GM23338 (cell line): ENCODE data around the gene LCE7A. TPM values are rescaled to one million over a fixed set of nuclear protein-coding genes. Genes with fewer than 3 reads are reported as not detected.

Experiments used
- CREB1 ChIP-seq: fragments of 250-450 bp; sonication (Bioruptor Pico); IDR thresholded peaks from 2 replicates; pipeline ENCODE4 v1.5.0; 2020; ENCODE audit warnings: low read depth, mild to moderate bottlenecking, moderate library complexity
- EZH2 ChIP-seq: fragments of 200-600 bp; sonication (generic); IDR thresholded peaks from one replicate; pipeline ENCODE4 v1.8.0; 2017; ENCODE audit warnings: antibody characterized with exemption, mild to moderate bottlenecking, low read depth; ENCODE audit not compliant: unreplicated experiment
- EZH2phosphoT487 ChIP-seq: fragments of 200-600 bp; sonication (generic); IDR thresholded peaks from one replicate; pipeline ENCODE4 v1.8.1; 2018; ENCODE audit warnings: antibody characterized with exemption; ENCODE audit not compliant: unreplicated experiment
- JUNB ChIP-seq: IDR thresholded peaks from one replicate; pipeline ENCODE4 v1.6.1; 2016; ENCODE audit warnings: antibody characterized with exemption; ENCODE audit not compliant: unreplicated experiment
- NANOG ChIP-seq: IDR thresholded peaks from 2 replicates; pipeline ENCODE4 v1.6.1; 2016; ENCODE audit warnings: antibody characterized with exemption, borderline replicate concordance
- POLR2AphosphoS5 ChIP-seq: IDR thresholded peaks from 2 replicates; pipeline ENCODE4 v1.6.1; 2016; ENCODE audit warnings: antibody characterized with exemption, low read depth
- STAT1 ChIP-seq: IDR thresholded peaks from one replicate; pipeline ENCODE4 v1.6.1; 2016; ENCODE audit warnings: antibody characterized with exemption; ENCODE audit not compliant: unreplicated experiment
- ZNF114 ChIP-seq: fragments of 250-450 bp; sonication (Bioruptor Pico); IDR thresholded peaks from 2 replicates; pipeline ENCODE4 v1.5.0; 2020; ENCODE audit warnings: mild to moderate bottlenecking, moderate library complexity
- ZNF331 ChIP-seq: fragments of 250-450 bp; sonication (Bioruptor Pico); IDR thresholded peaks from 2 replicates; pipeline ENCODE4 v1.5.0; 2020; ENCODE audit warnings: low read depth, mild to moderate bottlenecking, moderate library complexity
- polyA plus RNA-seq: library from polyadenylated mRNA; unstranded; fragments of >200 nt; fragmentation: Nextera tagmentation; extraction: Ambion mirVana; gene quantifications from 2 replicates; pipeline ENCODE4 v1.2.1, GENCODE V29; 2016
- total RNA-seq: library from RNA; depleted of rRNA; stranded (reverse); fragments of >200 nt; shearing (Covaris generic); gene quantifications from 2 replicates; pipeline ENCODE4 v1.2.3, GENCODE V29; 2014
- TF ChIP-seq, protein P1 (sequence below): fragments of 250-450 bp; sonication (Bioruptor Pico); IDR thresholded peaks from 2 replicates; pipeline ENCODE4 v1.5.0; 2020; ENCODE audit warnings: mild to moderate bottlenecking, moderate library complexity
- TF ChIP-seq, protein P2 (sequence below): IDR thresholded peaks from 2 replicates; pipeline ENCODE4 v1.6.1; 2016; ENCODE audit warnings: antibody characterized with exemption

LCE7A gene
- total and polyA plus RNA-seq, 2 experiments from 2014 or later, result not detected

DNA sequence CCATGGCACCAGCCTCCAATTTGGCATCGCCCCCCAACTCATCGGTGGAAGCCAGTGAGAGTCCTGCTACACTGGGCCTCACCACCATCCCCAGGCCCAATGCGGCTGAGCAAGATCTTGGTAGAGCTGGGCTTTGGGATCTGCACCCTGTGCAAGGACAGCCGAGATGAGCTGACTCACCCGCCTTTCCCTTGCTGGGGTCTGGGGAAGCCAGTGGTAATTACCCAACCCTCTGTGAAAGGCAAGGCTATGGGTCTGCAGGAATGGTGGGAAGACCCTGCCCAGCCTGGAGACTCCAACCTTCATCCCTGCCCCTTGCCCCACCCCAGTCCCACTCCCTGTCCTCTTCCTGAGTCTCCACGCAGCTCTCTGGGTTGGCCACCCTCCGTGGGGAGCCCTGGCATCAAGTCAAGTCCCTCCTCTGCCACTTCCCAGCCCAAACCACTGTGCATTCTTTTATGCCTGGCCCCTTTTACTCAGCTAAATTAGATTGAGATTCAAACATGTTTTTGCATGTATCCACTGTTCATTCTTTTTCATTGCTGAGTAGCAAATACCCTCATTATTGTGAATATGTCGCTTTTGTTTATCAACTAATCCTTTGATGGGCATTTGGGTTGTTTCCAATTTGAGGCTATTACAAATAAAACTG lies 27.1 kb downstream of the LCE7A start (continued):
- TF ChIP-seq, protein P1, sequence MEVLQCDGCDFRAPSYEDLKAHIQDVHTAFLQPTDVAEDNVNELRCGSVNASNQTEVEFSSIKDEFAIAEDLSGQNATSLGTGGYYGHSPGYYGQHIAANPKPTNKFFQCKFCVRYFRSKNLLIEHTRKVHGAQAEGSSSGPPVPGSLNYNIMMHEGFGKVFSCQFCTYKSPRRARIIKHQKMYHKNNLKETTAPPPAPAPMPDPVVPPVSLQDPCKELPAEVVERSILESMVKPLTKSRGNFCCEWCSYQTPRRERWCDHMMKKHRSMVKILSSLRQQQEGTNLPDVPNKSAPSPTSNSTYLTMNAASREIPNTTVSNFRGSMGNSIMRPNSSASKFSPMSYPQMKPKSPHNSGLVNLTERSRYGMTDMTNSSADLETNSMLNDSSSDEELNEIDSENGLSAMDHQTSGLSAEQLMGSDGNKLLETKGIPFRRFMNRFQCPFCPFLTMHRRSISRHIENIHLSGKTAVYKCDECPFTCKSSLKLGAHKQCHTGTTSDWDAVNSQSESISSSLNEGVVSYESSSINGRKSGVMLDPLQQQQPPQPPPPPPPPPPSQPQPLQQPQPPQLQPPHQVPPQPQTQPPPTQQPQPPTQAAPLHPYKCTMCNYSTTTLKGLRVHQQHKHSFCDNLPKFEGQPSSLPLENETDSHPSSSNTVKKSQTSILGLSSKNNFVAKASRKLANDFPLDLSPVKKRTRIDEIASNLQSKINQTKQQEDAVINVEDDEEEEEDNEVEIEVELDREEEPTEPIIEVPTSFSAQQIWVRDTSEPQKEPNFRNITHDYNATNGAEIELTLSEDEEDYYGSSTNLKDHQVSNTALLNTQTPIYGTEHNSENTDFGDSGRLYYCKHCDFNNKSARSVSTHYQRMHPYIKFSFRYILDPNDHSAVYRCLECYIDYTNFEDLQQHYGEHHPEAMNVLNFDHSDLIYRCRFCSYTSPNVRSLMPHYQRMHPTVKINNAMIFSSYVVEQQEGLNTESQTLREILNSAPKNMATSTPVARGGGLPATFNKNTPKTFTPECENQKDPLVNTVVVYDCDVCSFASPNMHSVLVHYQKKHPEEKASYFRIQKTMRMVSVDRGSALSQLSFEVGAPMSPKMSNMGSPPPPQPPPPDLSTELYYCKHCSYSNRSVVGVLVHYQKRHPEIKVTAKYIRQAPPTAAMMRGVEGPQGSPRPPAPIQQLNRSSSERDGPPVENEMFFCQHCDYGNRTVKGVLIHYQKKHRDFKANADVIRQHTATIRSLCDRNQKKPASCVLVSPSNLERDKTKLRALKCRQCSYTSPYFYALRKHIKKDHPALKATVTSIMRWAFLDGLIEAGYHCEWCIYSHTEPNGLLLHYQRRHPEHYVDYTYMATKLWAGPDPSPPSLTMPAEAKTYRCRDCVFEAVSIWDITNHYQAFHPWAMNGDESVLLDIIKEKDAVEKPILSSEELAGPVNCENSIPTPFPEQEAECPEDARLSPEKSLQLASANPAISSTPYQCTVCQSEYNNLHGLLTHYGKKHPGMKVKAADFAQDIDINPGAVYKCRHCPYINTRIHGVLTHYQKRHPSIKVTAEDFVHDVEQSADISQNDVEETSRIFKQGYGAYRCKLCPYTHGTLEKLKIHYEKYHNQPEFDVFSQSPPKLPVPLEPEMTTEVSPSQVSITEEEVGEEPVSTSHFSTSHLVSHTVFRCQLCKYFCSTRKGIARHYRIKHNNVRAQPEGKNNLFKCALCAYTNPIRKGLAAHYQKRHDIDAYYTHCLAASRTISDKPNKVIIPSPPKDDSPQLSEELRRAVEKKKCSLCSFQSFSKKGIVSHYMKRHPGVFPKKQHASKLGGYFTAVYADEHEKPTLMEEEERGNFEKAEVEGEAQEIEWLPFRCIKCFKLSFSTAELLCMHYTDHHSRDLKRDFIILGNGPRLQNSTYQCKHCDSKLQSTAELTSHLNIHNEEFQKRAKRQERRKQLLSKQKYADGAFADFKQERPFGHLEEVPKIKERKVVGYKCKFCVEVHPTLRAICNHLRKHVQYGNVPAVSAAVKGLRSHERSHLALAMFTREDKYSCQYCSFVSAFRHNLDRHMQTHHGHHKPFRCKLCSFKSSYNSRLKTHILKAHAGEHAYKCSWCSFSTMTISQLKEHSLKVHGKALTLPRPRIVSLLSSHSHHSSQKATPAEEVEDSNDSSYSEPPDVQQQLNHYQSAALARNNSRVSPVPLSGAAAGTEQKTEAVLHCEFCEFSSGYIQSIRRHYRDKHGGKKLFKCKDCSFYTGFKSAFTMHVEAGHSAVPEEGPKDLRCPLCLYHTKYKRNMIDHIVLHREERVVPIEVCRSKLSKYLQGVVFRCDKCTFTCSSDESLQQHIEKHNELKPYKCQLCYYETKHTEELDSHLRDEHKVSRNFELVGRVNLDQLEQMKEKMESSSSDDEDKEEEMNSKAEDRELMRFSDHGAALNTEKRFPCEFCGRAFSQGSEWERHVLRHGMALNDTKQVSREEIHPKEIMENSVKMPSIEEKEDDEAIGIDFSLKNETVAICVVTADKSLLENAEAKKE (CRISPR knock-in tag), result no peak
- TF ChIP-seq STAT1, result no peak
- no peak for TF ChIP-seq JUNB
- no peak for TF ChIP-seq POLR2AphosphoS5
- no peak for TF ChIP-seq NANOG
- TF ChIP-seq EZH2, result no peak
- TF ChIP-seq ZNF331 (CRISPR knock-in tag), result no peak
- TF ChIP-seq, protein P2, sequence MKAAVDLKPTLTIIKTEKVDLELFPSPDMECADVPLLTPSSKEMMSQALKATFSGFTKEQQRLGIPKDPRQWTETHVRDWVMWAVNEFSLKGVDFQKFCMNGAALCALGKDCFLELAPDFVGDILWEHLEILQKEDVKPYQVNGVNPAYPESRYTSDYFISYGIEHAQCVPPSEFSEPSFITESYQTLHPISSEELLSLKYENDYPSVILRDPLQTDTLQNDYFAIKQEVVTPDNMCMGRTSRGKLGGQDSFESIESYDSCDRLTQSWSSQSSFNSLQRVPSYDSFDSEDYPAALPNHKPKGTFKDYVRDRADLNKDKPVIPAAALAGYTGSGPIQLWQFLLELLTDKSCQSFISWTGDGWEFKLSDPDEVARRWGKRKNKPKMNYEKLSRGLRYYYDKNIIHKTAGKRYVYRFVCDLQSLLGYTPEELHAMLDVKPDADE, result no peak
- TF ChIP-seq CREB1 (CRISPR knock-in tag), result no peak
- TF ChIP-seq ZNF114 (CRISPR knock-in tag), result no peak
- TF ChIP-seq EZH2phosphoT487, result no peak
